NCI-H2171 treated with DMSO at 0.1 percent for 48 hours (cell line): ENCODE data around the gene KLHDC8A.
"Not testable (repeated sequence)": the region's sequence is repeated elsewhere in the genome, so short reads cannot be mapped to it uniquely, and the experiment has no call there.

Source experiments
- DNase-seq: peaks from one replicate; lab custom pipeline; 2025; lab: John Stamatoyannopoulos, UW

Gene KLHDC8A

GRCh38 chr1:205371871-205372660, 15.3 kb upstream of the KLHDC8A start:
- DNase-seq = no peak

GRCh38 chr1:205370780-205371179, 14.1 kb upstream of the KLHDC8A start:
- no peak for DNase-seq

GRCh38 chr1:205369701-205370123, 13.0 kb upstream of the KLHDC8A start:
- DNase-seq = no peak

- DNase-seq = no peak
Measured at GRCh38 chr1:205368478-205368877, 11.8 kb upstream of the KLHDC8A start.

GRCh38 chr1:205365945-205366463, 9.3 kb upstream of the KLHDC8A start:
- no peak for DNase-seq

- DNase-seq = not testable (repeated sequence)
Measured at GRCh38 chr1:205365086-205365485, 8.4 kb upstream of the KLHDC8A start.

- no peak for DNase-seq
Measured at GRCh38 chr1:205360891-205361290, 4.2 kb upstream of the KLHDC8A start.

- DNase-seq = no peak
Measured at GRCh38 chr1:205359771-205360565, 3.2 kb upstream of the KLHDC8A start.

- DNase-seq = no peak
Measured at GRCh38 chr1:205358579-205358978, 1.9 kb upstream of the KLHDC8A start.

- DNase-seq = no peak
Measured at GRCh38 chr1:205357567-205357966, 845 bp upstream of the KLHDC8A start.

- DNase-seq = no peak
Measured at GRCh38 chr1:205355075-205355453, 1.7 kb downstream of the KLHDC8A start.

- DNase-seq = peak; percentile 63
Measured at GRCh38 chr1:205354259-205355074, 2.3 kb downstream of the KLHDC8A start.

GRCh38 chr1:205353612-205354011, 3.1 kb downstream of the KLHDC8A start:
- no peak for DNase-seq

GRCh38 chr1:205353191-205353590, 3.5 kb downstream of the KLHDC8A start:
- DNase-seq = no peak

GRCh38 chr1:205351984-205352713, 4.6 kb downstream of the KLHDC8A start:
- peak; percentile 99 for DNase-seq

- peak; percentile 82 for DNase-seq
Measured at GRCh38 chr1:205350691-205351141, 6.0 kb downstream of the KLHDC8A start.

- DNase-seq = no peak
Measured at GRCh38 chr1:205350124-205350523, 6.6 kb downstream of the KLHDC8A start.

GRCh38 chr1:205348554-205349487, 7.9 kb downstream of the KLHDC8A start:
- DNase-seq = peak; percentile 65

- peak; percentile 82 for DNase-seq
Measured at GRCh38 chr1:205346956-205347574, 9.7 kb downstream of the KLHDC8A start.

- DNase-seq = no peak
Measured at GRCh38 chr1:205345761-205346160, 11.0 kb downstream of the KLHDC8A start.
